BE2C (cell line): Measurements from ENCODE around the gene PTPRA.

Experiments
- DNase-seq: peaks from one replicate; pipeline ENCODE4 v3.0.0-alpha.2; 2020
- H3K27me3 ChIP-seq: fragments of 250-450 bp; sonication (Bioruptor Pico); 2 replicates; pipeline ENCODE4 v1.5.1; 2020; ENCODE audit warnings: mild to moderate bottlenecking
- H3K36me3 ChIP-seq: fragments of 250-450 bp; sonication (Bioruptor Pico); 2 replicates; pipeline ENCODE4 v1.5.1; 2020; ENCODE audit warnings: mild to moderate bottlenecking
- H3K4me1 ChIP-seq: fragments of 250-450 bp; sonication (Bioruptor Pico); 2 replicates; pipeline ENCODE4 v1.5.1; 2020
- H3K4me3 ChIP-seq: 2 replicates; pipeline ENCODE4 v1.5.1; 2011; ENCODE audit warnings: low read depth, low read length
- H3K9me3 ChIP-seq: fragments of 250-450 bp; sonication (Bioruptor Pico); 2 replicates; pipeline ENCODE4 v1.5.1; 2020
- CTCF ChIP-seq: IDR thresholded peaks from 2 replicates; pipeline ENCODE4 v1.5.1; 2012; ENCODE audit warnings: mild to moderate bottlenecking, low read depth, low read length

The PTPRA gene

DNA sequence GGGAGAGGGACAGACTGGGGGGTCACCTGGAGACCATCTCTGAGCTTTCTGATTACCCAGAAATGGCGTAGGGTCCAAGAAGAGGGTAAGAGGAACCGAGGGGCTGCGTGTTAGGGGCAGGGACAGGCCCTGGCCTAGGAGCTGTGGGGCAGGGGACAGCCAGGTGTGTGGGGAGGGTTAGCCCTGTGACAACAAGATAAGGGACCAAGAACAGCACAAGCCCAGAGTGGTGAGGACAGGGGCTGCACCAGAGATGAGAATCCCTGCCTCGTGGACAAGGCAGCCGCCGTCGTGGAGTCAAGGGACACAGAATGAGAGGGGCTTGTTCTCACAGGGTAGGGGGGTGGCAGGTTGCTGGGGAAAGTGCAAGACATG lies 211.7 kb downstream of the PTPRA start:
- TF ChIP-seq CTCF: no peak
- H3K27me3 ChIP-seq: peaks cover 29% of the 10 kb centered on the region
- H3K9me3 ChIP-seq: no peaks in the 10 kb centered on the region

DNA sequence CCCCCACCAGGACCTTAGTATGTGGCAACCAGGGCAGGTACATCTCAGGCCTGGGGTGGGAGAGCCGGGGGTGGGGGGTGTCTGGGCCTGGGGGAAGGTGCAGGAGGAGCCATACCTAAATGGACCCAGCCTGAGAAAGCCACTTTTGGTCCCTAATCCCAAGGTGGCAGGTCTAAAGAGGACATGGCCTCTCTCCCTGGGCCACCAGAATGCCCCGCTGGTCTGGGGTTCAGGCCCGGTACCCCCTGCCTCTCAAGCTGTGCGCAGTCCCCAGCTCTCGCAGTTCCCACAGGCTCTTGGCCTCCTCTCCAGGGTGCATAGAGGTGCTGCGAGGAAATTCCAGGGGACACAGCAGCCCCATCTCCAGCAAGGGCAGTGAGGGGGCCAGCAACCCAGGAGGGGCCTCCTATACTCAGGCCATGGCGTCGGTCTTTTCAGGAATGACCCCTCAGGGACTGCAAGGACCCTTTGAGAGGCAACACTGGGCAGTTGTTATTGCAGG lies 212.3 kb downstream of the PTPRA start:
- Histone ChIP-seq H3K36me3 (no peaks in the 10 kb centered on the region), H3K4me1 (no peaks in the 10 kb centered on the region), H3K4me3 (no peak overlapping the region), H3K9me3 (no peaks in the 10 kb centered on the region), H3K27me3 (peaks cover 27% of the 10 kb centered on the region)
- no peak for DNase-seq
- TF ChIP-seq CTCF: no peak

More for the DNA sequence above, 211.7 kb downstream of the PTPRA start:
- Histone ChIP-seq H3K36me3 (no peaks in the 10 kb centered on the region), H3K4me1 (no peaks in the 10 kb centered on the region), H3K4me3 (no peak overlapping the region)
- DNase-seq: no peak

GRCh38 chr20:3088031-3088430 lies 214.8 kb downstream of the PTPRA start:
- TF ChIP-seq CTCF: no peak
- DNase-seq: no peak
- H3K27me3 ChIP-seq: peaks cover 9% of the 10 kb centered on the region
- no peaks in the 10 kb centered on the region for H3K36me3 ChIP-seq
- H3K4me1 ChIP-seq: no peaks in the 10 kb centered on the region; the same call in 1 of the 2 replicates
- no peak overlapping the region for H3K4me3 ChIP-seq
- no peaks in the 10 kb centered on the region for H3K9me3 ChIP-seq
